HG03571 (cell line): ENCODE results near the gene CARD19.

Experiments used
- ATAC-seq: cut with Tn5 transposase; IDR thresholded peaks from one replicate; pipeline ENCODE4 v1.9.1; 2021; ENCODE audit not compliant: unreplicated experiment

The CARD19 gene

DNA sequence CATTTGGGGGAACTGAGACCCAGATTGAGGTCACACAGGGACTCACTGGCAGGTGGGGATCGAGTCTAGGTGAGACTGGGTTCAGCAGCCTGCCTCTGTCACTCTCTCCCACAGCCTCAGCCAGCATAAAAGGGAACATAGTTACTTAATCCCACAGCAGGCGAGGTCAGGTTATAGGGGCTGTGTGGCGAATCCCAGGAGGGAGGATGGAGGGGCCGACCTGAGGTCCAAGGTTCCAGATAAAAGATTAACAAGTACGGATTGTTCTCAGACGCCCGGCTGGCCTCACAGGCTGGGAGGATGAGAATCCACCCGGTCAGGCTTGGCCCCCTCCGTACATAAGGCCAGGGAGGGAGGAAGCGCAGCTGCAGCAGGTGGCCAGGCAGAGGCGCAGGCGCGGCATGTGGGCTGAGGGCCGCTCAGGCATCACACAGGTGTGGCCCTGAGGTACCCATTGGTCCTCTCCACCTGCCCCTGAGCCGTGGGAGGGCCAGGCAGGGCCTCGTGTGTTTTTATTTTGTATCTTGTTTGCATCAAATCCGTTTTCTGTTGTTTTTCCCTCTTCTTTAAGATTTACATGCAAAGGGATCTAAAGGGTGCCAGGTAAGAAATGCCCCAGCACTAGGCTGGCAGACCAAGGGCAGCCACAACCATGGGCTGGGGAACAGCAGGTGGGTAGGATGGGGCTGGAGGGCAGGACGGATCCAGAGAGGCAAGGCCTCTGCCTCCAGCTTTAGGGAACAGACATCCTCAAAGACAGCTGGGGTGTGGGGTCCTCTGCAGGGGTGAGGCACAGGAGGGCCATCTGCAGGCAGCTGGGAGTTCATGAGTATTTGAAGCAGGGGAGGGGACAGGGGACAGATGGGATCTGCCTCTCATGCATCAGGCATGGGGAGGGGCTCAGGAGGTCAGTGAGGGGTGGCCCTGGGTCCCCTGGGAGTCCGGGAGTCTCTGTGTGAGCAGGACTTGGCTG, 33.9 kb upstream of the CARD19 start:
- no peak for ATAC-seq

DNA sequence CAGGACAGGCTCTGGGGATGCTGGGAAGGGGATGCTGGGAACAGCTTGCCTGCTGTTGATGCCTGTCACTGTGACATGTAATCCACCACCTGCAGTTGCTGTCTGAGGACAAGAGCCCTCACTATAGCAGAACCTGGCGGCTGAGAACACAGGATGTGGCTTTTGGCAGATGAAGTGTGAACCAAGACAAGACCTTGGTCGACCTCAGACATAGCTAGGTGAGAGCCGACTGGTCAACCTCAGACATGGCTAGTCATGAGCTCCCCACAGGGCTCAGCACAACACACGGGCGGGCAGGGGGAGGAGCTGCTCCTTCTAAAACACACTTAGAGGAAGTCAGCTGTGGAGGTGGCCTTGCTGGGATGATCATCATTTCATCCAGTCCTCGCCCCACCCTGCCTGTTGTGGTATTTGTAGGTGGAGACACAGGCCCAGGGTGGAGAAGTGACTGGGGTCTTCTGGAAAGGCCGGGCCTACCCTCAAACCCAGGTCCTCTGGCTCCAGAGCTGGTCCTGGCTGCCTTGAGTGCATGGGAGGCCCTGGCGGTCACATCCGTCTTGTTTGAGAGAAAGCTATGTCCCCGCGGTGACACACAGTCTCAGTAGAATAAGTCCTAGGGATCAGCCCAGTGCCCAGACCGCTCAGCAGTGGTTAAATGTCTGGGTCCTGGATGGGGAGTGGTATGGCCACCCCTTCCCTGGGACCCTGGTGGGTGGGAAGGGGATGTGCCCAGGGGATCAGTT, 31.5 kb upstream of the CARD19 start:
- ATAC-seq: peak; percentile 83

- no peak for ATAC-seq
These were observed 30.8 kb upstream of the CARD19 start for GRCh38 chr9:93065135-93065720.

GRCh38 chr9:93066978-93067603, 28.9 kb upstream of the CARD19 start:
- ATAC-seq: no peak

GRCh38 chr9:93068956-93069355, 27.1 kb upstream of the CARD19 start:
- ATAC-seq: no peak

GRCh38 chr9:93071464-93071863, 24.6 kb upstream of the CARD19 start:
- no peak for ATAC-seq

DNA sequence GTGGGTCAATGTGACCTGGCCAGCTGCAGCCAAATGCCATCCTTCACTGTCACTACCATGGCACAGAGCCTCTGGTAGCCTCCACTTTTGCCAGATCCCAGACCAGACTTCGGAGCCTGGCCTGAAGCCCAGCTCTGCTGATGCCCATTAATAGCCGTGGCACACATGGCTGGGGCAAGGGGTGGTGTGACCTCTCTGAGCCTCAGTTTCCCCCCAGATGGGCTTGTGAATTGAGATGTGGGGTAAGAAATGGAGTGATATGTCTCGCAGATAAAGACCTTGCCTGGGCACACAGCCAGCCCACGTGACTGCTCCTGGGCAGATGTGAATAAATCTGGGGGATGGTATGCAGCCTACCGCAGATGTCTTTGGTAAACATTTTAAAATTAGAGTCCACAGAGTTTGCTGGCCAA, 23.6 kb upstream of the CARD19 start:
- no peak for ATAC-seq

DNA sequence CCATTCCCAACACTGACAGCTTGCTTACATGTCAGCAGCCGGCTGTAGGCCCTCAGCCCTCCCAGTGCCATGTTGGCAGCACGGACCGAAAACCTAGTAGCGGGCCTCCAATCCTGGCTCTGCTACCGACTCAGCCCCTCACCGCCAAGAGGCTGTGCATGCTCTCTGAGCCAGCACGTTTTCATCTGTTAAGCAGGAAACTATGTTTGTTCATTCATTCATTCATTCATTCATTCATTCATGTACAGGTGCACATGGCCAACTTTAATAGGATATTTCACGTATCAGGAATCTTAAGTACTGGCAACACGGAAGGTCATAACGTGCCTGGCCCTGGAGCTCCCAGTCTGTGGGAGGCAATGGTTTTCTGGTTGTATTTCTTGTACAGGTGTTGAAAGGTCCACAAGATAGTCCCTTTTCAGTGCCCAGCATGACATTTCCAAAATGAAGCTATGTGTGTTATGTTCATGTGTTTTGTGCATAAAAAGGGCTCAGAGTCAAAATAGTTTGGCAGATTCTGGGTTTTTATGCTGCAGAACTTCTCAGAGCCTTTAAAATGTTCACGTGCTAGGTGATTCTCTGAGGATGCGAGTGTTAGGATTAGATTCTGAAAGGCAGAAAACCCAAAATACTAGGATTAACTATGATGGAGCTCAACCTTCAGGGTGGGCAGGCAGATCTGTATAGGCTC, 19.8 kb upstream of the CARD19 start:
- no peak for ATAC-seq

DNA sequence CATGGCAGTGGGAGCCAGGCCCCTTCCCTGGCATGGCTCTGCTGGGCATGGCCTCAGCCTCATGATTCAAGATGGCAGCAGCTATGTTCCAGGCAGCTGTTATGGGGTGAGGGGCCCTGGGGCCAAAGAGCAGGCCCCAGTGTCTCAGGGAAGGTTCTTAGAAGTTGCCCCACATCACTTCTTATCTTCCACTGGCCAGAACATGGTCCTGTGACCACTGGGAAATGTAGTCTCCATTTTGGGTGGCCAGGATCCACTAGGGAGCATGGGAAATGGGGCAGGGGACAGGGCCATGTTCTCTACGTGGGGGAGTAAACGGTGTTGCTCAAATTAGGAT, 19.3 kb upstream of the CARD19 start:
- ATAC-seq: no peak

DNA sequence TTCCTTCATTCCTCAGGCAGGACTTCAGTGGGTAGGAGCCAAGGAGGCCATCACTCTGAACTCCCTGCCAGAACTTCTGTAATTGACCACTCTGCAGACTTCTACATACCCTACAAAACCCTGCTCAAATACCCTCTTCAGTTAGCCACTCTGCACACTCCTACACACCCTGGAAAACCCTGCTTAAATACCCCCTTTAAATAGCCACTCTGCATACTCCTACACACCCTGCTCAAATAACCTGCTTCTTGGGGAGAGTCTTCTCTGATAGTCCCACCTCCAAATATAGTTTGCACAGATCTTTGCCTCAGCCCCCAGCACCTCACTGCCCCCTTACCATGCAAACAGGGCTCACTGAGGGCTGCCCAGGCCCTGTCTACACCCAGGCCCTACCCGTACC, 18.6 kb upstream of the CARD19 start:
- ATAC-seq: no peak

GRCh38 chr9:93077811-93078210, 18.2 kb upstream of the CARD19 start:
- ATAC-seq: no peak

GRCh38 chr9:93079371-93079770, 16.6 kb upstream of the CARD19 start:
- ATAC-seq: no peak

GRCh38 chr9:93080406-93080805, 15.6 kb upstream of the CARD19 start:
- no peak for ATAC-seq

DNA sequence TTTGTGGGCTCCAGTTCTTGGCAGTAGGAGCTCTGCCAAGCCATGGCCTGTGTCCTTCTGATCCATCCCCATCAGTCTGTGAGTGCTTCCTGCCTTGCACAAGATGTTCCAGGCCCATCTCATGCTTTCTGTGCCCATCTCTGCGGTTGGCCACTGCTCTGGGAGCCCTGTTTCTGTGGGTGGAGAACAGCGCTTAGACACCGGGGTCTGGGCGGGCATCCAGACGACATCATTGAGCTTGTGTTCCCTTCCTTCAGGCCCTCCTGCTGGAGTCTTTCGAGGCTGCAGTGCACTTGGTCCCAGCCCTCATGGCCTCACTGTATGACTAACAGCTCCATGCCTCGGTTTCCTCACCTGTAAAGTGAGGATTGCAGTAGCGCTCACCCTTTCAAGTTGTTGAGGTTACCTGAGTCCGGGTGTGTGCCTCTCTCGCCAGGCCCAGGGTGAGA, 14.9 kb upstream of the CARD19 start:
- ATAC-seq: no peak

DNA sequence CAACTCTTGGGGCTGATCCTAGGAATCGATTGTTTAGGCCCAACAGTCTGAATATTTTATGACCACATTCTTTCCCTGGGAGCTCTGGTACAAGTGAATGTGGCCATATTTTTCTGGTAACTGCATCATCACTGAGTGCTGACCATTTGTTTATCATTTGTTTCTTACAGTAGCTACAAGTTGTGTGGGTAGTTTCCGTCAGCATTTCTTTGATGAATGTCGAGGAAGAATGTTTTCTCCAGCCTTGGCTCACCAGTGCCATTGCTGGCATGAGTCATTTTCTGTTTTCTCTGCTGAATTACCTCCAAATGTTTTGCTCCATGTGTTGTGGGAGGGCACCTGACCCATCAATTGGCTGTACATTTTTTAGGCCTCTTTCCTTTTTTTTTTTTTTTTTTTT, 14.1 kb upstream of the CARD19 start:
- no peak for ATAC-seq

DNA sequence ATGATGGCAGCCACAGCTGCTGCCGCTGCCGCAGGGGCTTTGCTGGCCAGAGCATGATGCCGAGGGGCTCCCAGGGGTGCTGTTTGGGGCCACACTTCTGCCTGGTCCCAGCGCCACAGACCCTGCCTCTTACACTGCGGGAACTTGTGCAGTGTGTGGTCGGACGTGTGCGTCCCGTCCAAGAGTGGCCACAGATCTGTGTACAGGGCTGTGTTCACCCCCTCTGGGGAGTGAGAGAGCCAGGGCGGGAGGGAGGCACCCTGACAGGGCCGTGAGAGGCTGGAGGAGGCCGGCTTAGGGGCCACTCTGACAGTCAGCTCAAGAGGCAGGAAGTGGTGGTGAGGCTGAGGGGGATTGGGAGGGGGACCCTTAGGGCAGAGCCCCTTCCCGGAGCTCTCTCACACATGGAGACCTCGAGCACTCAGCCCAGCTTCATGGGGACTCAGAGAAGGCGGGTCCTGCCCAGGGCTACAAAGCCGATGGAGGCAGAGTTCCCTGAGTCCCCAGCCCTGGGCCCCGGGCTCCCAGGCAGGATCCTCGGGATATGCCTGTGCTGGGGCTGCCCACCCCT, 13.1 kb upstream of the CARD19 start:
- no peak for ATAC-seq

DNA sequence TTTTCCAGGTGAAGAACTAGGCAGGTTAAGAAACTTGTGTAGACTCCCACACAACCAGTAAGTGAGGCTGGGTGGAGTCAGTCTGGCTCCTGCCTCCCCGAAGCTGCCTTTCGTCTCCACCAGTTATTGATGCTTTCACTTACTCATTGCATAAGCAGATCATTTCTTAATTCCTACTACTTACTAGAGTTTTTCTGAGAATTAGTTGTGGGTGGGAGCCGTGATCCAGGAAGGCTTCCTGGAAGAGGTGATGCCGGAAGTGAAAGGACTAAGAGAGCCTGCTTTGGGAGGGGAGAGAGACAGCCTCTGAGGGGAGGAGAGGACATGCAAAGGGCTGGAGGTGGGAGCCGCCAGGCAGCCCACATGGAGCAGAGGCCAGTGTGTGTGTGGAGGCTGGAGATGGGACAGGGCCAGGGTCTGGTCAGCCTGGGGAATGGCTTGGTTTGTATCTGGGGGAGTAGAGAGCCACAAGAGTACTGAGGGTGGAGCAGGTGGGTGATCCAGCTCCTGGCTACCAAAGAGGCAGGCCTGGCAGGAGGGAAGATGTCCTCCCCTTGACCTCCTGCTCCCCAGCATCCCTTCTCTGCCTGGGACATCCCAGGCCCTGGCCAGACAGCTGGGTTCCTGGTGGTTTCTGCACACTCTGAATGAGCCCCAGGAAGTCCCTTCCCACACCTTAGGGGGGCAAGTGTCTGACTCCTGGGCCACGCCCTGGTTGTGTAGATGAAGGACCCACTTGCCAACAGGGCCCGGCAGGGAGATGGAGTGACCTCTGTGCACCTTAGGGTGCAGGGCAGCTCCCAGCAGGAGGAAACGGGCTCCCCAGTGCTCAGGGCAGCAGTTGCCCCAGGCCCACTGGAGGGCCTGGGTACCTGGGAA, 12.2 kb upstream of the CARD19 start:
- no peak for ATAC-seq

- ATAC-seq: no peak
These were observed 11.5 kb upstream of the CARD19 start for GRCh38 chr9:93084471-93084881.

DNA sequence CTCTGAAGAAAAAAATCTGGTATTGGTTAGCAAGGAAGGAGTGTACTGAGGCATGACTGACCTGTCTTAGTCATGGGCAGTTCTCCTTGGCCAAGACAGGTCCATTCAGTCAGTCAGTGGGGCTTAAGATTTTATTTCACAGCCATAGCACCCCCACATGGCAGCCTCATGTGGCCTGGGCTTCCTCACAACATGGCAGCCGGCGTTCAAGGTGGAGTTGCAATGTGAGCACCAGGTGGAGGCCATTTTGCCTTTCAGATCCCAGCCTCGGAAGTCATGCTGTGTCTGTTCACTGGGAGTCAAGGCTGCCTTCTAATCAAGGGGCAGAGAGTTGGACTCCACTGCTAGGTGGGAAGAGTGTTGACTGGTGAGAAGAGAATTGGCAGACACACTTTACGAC, 10.3 kb upstream of the CARD19 start:
- ATAC-seq: no peak
